ENCODE results near the gene ZNF212. TPM values are rescaled to one million over a fixed set of nuclear protein-coding genes. Genes with fewer than 3 reads are reported as not detected.

ZNF212 gene
- total and polyA plus RNA-seq, 9 of the 15 experiments (the other 6 are each of a cell fraction or from before 2014, with no cell fraction given): 1.8 to 21.4 (median 7.2) TPM

DNA sequence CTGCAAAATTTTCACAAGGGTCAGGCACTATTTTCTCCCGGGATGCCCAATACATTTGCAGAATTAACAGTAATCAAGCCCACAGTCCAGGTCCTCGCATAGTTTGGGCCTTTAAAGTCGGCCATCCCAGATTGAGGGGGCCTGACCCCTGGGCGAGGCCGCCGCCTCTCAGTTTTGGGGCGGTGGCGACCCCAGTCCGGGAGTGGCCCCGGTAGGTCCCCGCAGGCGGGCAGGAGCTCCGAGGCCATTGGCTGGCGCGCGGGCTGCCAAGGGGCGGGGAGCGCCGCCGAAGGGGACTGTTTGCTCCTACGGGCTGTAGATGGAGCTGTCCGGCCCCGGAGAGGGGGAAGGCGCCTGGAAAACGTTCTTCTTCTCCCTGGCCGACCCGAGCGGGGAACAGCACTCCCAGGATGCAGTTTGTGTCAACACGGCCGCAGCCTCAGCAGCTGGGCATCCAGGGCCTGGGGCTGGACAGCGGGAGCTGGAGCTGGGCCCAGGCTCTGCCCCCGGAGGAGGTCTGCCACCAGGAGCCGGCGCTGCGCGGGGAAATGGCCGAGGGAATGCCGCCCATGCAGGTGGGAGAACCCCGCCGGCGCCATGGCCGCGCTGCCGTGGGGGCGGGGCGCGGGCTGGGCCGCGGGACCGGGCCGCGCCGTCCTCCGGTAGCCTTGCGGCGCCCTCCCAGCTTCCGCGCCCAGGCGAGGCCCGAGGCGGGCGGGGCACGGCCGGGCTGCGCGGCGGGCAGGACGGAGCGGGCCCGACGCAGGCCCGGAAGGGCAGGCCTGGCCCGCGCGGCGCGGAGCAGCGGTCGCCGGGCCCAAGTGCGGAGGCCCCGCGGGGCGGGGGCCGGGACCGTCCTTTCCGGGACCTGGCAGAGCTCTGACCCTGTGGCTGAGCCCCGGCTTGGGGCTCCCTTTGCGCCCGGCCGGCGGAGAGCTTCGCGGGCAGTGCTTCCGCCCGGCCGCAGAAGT lies 44.0 kb upstream of the ZNF212 start, which contains the start of gene ZNF282 (continued):
- peak; percentile 97 for TF ChIP-seq ARID4B (CRISPR knock-in tag; IDR thresholded peaks at IDR 0.05)
- TF ChIP-seq ZNF830 (CRISPR knock-in tag; IDR thresholded peaks at IDR 0.05): no peak
- no peak for TF ChIP-seq BRCA1 (IDR thresholded peaks at IDR 0.05)
- TF ChIP-seq BRCA1 (CRISPR knock-in tag; IDR thresholded peaks at IDR 0.05): no peak
- TF ChIP-seq NFXL1 (CRISPR knock-in tag; IDR thresholded peaks at IDR 0.05): no peak
- TF ChIP-seq SNAPC5 (CRISPR knock-in tag; IDR thresholded peaks at IDR 0.05): no peak
- peak; percentile 57 to 92; a peak in 2 of 4 replicates for TF ChIP-seq TEAD1 (CRISPR knock-in tag; IDR thresholded peaks at IDR 0.05)
- TF ChIP-seq ZNF143 (CRISPR knock-in tag; IDR thresholded peaks at IDR 0.05): peak; percentile 77
- TF ChIP-seq KDM4B (IDR thresholded peaks at IDR 0.05; ENCODE audit: borderline replicate concordance in 2 of 2, low read depth in 1 of 2): peak in 1 of 2 experiments; percentile 54; a peak in 1 of 4 replicates
- peak; percentile 92; the same call in 1 of the 2 replicates for TF ChIP-seq RB1 (IDR thresholded peaks at IDR 0.05; ENCODE audit: low read depth)
- TF ChIP-seq, protein P1, sequence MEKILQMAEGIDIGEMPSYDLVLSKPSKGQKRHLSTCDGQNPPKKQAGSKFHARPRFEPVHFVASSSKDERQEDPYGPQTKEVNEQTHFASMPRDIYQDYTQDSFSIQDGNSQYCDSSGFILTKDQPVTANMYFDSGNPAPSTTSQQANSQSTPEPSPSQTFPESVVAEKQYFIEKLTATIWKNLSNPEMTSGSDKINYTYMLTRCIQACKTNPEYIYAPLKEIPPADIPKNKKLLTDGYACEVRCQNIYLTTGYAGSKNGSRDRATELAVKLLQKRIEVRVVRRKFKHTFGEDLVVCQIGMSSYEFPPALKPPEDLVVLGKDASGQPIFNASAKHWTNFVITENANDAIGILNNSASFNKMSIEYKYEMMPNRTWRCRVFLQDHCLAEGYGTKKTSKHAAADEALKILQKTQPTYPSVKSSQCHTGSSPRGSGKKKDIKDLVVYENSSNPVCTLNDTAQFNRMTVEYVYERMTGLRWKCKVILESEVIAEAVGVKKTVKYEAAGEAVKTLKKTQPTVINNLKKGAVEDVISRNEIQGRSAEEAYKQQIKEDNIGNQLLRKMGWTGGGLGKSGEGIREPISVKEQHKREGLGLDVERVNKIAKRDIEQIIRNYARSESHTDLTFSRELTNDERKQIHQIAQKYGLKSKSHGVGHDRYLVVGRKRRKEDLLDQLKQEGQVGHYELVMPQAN (IDR thresholded peaks at IDR 0.05; ENCODE audit: borderline replicate concordance): peak; percentile 71
- no peak for TF ChIP-seq DIDO1 (tag; IDR thresholded peaks at IDR 0.05; ENCODE audit: low read depth)
- no peak for TF ChIP-seq BRF1 (IDR thresholded peaks at IDR 0.05; ENCODE audit: borderline replicate concordance, extremely low read depth, insufficient read length)
- TF ChIP-seq SMAD3 (CRISPR knock-in tag; conservative IDR thresholded peaks at IDR 0.05): 0 out of 2 replicates have a peak, but pooled peaks have one; percentile 35
- TF ChIP-seq SIN3B (IDR thresholded peaks at IDR 0.05; ENCODE audit: low read depth): peak; percentile 89
- peak; percentile 72 for TF ChIP-seq ELF1 (tag; IDR thresholded peaks at IDR 0.05)
- 0 out of 2 replicates have a peak, but pooled peaks have one; percentile 24 for TF ChIP-seq FOXJ2 (tag; IDR thresholded peaks at IDR 0.05)
- TF ChIP-seq PML (IDR thresholded peaks at IDR 0.05; ENCODE audit: low read length): peak; percentile 64; the same call in 1 of the 2 replicates
- no peak for TF ChIP-seq ZBTB26 (CRISPR knock-in tag; IDR thresholded peaks at IDR 0.05)

Data from K562 (cell line).